H7 (cell line): ENCODE results near the gene MN1. TPM values are rescaled to one million over a fixed set of nuclear protein-coding genes. Genes with fewer than 3 reads are reported as not detected.

Source experiments
- DNase-seq: peaks from one replicate; pipeline ENCODE4 v3.0.0; 2012
- H3K27me3 ChIP-seq: 2 replicates; pipeline ENCODE4 v1.6.0; 2011; ENCODE audit warnings: mild to moderate bottlenecking, low read length; ENCODE audit not compliant: control insufficient read depth, insufficient read depth
- H3K36me3 ChIP-seq: replicated peaks from 2 replicates; pipeline ENCODE4 v1.5.1; 2011; ENCODE audit warnings: low read length; ENCODE audit not compliant: control insufficient read depth, insufficient read depth
- H3K4me3 ChIP-seq: 2 replicates; pipeline ENCODE4 v1.5.1; 2011; ENCODE audit warnings: low read depth, mild to moderate bottlenecking, control low read depth, low read length, moderate library complexity; ENCODE audit not compliant: insufficient read depth
- total RNA-seq: library from RNA; depleted of rRNA; stranded (reverse); fragments of >200 nt; shearing (Covaris generic); gene quantifications from 2 replicates; pipeline ENCODE4 v1.2.3, GENCODE V29; 2014

Gene MN1
- total RNA-seq, 1 experiment from 2014 or later, result 22.1 TPM

DNA sequence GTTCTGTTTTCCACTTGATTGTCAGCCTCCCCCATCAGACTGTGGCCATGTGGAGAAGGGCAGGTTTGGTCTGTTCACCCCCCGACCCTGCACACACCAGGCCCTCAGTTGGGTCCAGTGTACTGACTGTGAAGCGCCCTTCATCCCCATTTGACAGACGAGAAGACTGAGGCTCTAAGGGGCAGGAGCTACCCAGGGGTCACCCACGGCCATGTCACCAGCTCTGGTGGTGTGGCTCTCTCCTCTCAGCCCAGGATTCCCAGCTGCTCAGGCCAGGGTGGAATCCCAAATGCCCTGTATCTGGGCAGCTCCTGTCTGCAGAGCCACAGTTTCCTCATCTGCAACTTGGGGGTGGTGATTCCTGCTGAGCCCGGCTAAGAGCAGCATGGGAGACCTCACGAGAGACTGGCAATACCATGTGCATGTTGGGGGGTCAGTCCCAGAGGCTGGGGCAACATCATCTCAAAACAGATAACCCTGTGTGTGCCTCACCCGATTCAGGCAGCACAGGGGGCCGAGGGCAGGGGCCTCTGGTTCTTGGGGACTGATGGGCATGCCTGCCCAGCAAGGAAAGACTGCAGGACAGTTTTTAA, 46.6 kb downstream of the MN1 start:
- Histone ChIP-seq H3K27me3 (no peaks in the 10 kb centered on the region), H3K4me3 (no peak overlapping the region), H3K36me3 (no peaks in the 10 kb centered on the region)
- DNase-seq, result no peak

DNA sequence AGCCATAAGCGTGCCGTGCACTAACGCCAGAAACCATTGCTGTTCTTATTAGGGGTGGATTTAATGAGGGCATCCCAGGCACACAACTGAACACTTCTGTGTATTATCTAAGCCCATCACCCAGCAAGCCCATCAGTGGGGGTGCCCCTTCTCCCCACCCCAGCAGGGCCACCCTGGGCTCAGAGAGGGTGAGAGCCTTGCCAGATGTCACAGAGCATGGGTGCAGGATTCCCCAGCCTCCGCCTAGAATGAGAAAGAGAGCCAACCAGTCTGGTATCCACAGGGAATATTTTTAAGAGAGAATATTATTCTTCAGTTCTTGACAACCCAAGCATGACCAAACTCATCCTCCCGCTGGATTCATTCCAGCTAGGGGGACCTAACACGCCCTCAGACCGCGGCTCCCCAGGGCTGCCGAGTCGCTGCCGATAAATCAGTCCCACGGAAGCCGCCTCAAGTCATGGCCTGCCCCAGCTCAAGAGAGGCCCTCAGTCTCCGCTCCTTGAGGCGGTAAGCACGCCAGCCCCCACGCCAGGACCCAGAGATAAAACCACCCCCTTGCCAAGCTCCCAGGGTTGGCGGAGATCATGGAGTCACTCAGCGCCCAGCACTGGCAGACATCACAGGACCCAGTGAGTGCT, 47.2 kb downstream of the MN1 start:
- DNase-seq, result peak; percentile 36
- H3K36me3 ChIP-seq, result no peaks in the 10 kb centered on the region
- H3K27me3 ChIP-seq, result no peaks in the 10 kb centered on the region; the same call in 1 of the 2 replicates
- no peak overlapping the region for H3K4me3 ChIP-seq

DNA sequence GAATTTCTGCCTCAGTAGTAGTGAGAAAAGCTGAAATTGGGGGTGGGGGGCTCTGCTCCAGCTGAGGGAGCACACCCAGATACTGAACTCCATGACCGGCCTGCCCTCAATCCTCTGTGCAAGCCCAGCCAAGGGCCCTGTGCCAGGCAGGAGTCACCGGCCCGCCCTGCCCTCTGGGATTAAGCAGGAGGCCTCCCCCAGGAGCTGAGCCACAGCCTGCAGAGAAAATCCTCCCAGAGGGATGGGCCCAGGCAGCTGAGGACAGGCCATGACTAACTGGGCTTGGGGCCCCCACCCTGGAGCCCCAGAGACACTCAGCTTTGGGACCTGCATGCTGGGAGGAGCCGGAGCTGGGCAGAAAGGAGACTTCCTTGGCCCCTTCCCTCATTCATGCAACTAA, 48.8 kb downstream of the MN1 start:
- Histone ChIP-seq H3K4me3 (no peak overlapping the region), H3K27me3 (no peaks in the 10 kb centered on the region; the same call in 1 of the 2 replicates), H3K36me3 (no peaks in the 10 kb centered on the region)
- DNase-seq, result peak; percentile 27

- DNase-seq, result no peak
- Histone ChIP-seq H3K36me3 (no peaks in the 10 kb centered on the region), H3K4me3 (no peak overlapping the region), H3K27me3 (no peaks in the 10 kb centered on the region; the same call in 1 of the 2 replicates)
Measured at GRCh38 chr22:27752141-27752540, 49.4 kb downstream of the MN1 start.

GRCh38 chr22:27751277-27752070, 50.1 kb downstream of the MN1 start:
- no peaks in the 10 kb centered on the region for H3K36me3 ChIP-seq
- no peak overlapping the region for H3K4me3 ChIP-seq
- H3K27me3 ChIP-seq, result no peaks in the 10 kb centered on the region; the same call in 1 of the 2 replicates
- peak; percentile 35 for DNase-seq

DNA sequence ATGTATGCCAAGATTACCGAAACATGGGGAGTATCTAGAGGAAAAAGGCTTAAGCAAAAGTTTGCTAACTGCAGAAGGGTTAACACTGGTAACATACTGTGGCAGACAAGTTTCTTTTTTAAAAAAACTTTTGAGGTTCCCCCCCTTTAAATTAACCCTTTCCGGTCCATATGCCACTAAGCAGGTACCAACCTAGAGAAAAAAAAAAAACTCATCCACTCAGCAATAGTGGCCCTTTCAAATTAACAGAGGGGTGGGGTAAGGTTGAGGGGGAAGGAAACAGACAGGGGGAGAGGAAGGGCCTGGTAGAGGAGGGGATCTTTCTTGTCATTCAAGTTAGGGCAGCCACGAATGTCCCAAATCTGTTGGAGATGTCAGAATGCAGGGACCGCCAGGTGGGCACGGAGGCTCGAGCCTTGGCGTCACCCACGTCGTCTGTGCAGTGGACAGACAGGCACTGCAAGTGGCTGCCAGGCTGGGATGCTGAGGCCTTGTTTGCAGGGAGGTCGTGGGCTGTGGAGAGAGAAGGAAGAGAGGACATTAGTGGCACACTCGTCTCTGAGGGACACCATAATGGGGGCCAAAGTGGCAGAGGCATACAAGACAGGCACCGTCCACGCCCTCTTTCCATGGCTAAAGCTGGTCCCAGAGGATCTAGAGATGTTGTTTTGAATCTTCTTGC, 50.8 kb downstream of the MN1 start:
- H3K4me3 ChIP-seq, result no peak overlapping the region
- H3K27me3 ChIP-seq, result no peaks in the 10 kb centered on the region; the same call in 1 of the 2 replicates
- DNase-seq, result peak; percentile 56
- no peaks in the 10 kb centered on the region for H3K36me3 ChIP-seq

- Histone ChIP-seq H3K36me3 (no peaks in the 10 kb centered on the region), H3K27me3 (no peaks in the 10 kb centered on the region; the same call in 1 of the 2 replicates), H3K4me3 (no peak overlapping the region)
- DNase-seq, result peak; percentile 71
Measured at GRCh38 chr22:27749597-27750225, 51.8 kb downstream of the MN1 start.

DNA sequence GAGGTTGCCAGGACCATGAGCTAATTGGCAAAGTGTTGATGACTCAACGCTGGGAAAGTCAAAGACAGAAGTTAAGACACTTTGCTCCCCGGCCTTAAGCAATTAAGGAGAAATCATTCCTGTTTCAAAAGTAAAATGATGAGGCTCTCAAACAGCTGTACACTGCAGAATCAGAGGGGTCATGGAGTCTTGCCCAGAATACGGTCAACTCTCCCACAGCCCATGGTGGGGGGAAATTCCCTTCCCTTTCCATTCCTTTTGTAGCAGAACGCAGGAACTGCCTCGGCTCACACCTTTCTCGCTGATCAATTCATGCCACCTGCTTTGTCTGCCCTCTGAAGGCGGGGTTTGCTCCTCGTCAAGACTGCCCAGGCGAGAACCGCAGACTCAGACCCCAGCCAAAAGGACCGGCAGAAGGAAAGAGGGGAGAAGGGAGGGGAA, 52.8 kb downstream of the MN1 start:
- no peaks in the 10 kb centered on the region for H3K36me3 ChIP-seq
- no peaks in the 10 kb centered on the region; the same call in 1 of the 2 replicates for H3K27me3 ChIP-seq
- no peak overlapping the region for H3K4me3 ChIP-seq
- peak; percentile 77 for DNase-seq

- Histone ChIP-seq H3K27me3 (no peaks in the 10 kb centered on the region; the same call in 1 of the 2 replicates), H3K36me3 (no peaks in the 10 kb centered on the region), H3K4me3 (no peak overlapping the region)
- DNase-seq, result no peak
Measured at GRCh38 chr22:27748349-27748748, 53.2 kb downstream of the MN1 start.

GRCh38 chr22:27747396-27748221, 53.9 kb downstream of the MN1 start:
- DNase-seq, result peak; percentile 58

GRCh38 chr22:27746918-27747317, 54.6 kb downstream of the MN1 start:
- no peak overlapping the region for H3K4me3 ChIP-seq
- no peaks in the 10 kb centered on the region; the same call in 1 of the 2 replicates for H3K27me3 ChIP-seq
- no peak for DNase-seq
- no peaks in the 10 kb centered on the region for H3K36me3 ChIP-seq

More at GRCh38 chr22:27747396-27748221, 53.9 kb downstream of the MN1 start:
- H3K4me3 ChIP-seq, result no peak overlapping the region
- H3K36me3 ChIP-seq, result no peaks in the 10 kb centered on the region
- H3K27me3 ChIP-seq, result no peaks in the 10 kb centered on the region; the same call in 1 of the 2 replicates

DNA sequence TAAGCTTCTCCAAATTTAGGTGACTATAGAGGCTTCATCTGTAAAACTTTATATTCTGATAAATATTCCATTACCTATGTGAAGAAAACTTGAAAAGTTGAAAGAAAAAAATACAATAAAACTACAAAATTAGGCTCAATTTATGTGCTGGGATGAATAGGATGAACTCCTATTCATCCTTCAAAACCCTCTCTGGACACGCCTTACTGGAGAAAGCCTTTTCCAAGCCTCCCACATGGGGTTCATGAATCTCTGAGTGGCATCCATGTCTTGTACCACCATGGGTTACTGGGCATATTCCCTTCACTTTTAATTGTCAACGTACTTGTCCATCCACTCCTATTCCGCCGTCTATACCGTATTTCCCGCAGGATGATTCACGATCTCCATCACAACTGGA, 55.7 kb downstream of the MN1 start:
- Histone ChIP-seq H3K36me3 (peaks cover 1% of the 10 kb centered on the region), H3K4me3 (no peak overlapping the region), H3K27me3 (no peaks in the 10 kb centered on the region; the same call in 1 of the 2 replicates)
- no peak for DNase-seq

- no peak for DNase-seq
- Histone ChIP-seq H3K36me3 (peaks cover 6% of the 10 kb centered on the region), H3K4me3 (no peak overlapping the region), H3K27me3 (no peaks in the 10 kb centered on the region; the same call in 1 of the 2 replicates)
Measured at GRCh38 chr22:27745154-27745553, 56.4 kb downstream of the MN1 start.
